BE2C (cell line): Measurements from ENCODE around the gene PPRC1.

Experiments used
- DNase-seq: peaks from one replicate; pipeline ENCODE4 v3.0.0-alpha.2; 2020
- H3K27me3 ChIP-seq: fragments of 250-450 bp; sonication (Bioruptor Pico); 2 replicates; pipeline ENCODE4 v1.5.1; 2020; ENCODE audit warnings: mild to moderate bottlenecking
- H3K36me3 ChIP-seq: fragments of 250-450 bp; sonication (Bioruptor Pico); 2 replicates; pipeline ENCODE4 v1.5.1; 2020; ENCODE audit warnings: mild to moderate bottlenecking
- H3K4me1 ChIP-seq: fragments of 250-450 bp; sonication (Bioruptor Pico); 2 replicates; pipeline ENCODE4 v1.5.1; 2020
- H3K4me3 ChIP-seq: 2 replicates; pipeline ENCODE4 v1.5.1; 2011; ENCODE audit warnings: low read depth, low read length
- H3K9me3 ChIP-seq: fragments of 250-450 bp; sonication (Bioruptor Pico); 2 replicates; pipeline ENCODE4 v1.5.1; 2020
- CTCF ChIP-seq: IDR thresholded peaks from 2 replicates; pipeline ENCODE4 v1.5.1; 2012; ENCODE audit warnings: mild to moderate bottlenecking, low read depth, low read length

PPRC1 gene

GRCh38 chr10:102121739-102122372 is 11.0 kb upstream of the PPRC1 start:
- H3K36me3 ChIP-seq: no peaks in the 10 kb centered on the region
- H3K9me3 ChIP-seq: no peaks in the 10 kb centered on the region
- DNase-seq: no peak
- peaks cover 9% of the 10 kb centered on the region for H3K4me1 ChIP-seq
- no peaks in the 10 kb centered on the region for H3K27me3 ChIP-seq
- TF ChIP-seq CTCF: peak; percentile 17
- no peak overlapping the region for H3K4me3 ChIP-seq

GRCh38 chr10:102122450-102122849 is 10.4 kb upstream of the PPRC1 start:
- no peak for DNase-seq
- no peaks in the 10 kb centered on the region for H3K36me3 ChIP-seq

GRCh38 chr10:102123223-102123622 is 9.6 kb upstream of the PPRC1 start:
- no peak for TF ChIP-seq CTCF
- Histone ChIP-seq H3K9me3 (no peaks in the 10 kb centered on the region), H3K27me3 (no peaks in the 10 kb centered on the region), H3K4me1 (peaks cover 6% of the 10 kb centered on the region), H3K4me3 (no peak overlapping the region), H3K36me3 (no peaks in the 10 kb centered on the region)
- no peak for DNase-seq

More at GRCh38 chr10:102122450-102122849, 10.4 kb upstream of the PPRC1 start:
- H3K4me3 ChIP-seq: no peak overlapping the region
- peaks cover 6% of the 10 kb centered on the region for H3K4me1 ChIP-seq
- no peaks in the 10 kb centered on the region for H3K9me3 ChIP-seq
- TF ChIP-seq CTCF: no peak
- H3K27me3 ChIP-seq: no peaks in the 10 kb centered on the region

GRCh38 chr10:102131286-102132170 is 1.3 kb upstream of the PPRC1 start:
- Histone ChIP-seq H3K4me3 (no peak overlapping the region), H3K9me3 (no peaks in the 10 kb centered on the region), H3K27me3 (no peaks in the 10 kb centered on the region), H3K36me3 (peaks cover 29% of the 10 kb centered on the region), H3K4me1 (peaks cover 3% of the 10 kb centered on the region; the same call in 1 of the 2 replicates)
- no peak for DNase-seq
- no peak for TF ChIP-seq CTCF

GRCh38 chr10:102132193-102132562 is 662 bp upstream of the PPRC1 start:
- peaks cover 3% of the 10 kb centered on the region; the same call in 1 of the 2 replicates for H3K4me1 ChIP-seq
- no peaks in the 10 kb centered on the region for H3K27me3 ChIP-seq
- peak overlapping the region; percentile 97 for H3K4me3 ChIP-seq
- no peak for TF ChIP-seq CTCF
- no peaks in the 10 kb centered on the region for H3K9me3 ChIP-seq
- H3K36me3 ChIP-seq: peaks cover 33% of the 10 kb centered on the region
- no peak for DNase-seq
